Measurements from ENCODE around the gene ELMO2. TPM values are rescaled to one million over a fixed set of nuclear protein-coding genes. Genes with fewer than 3 reads are reported as not detected.

Gene ELMO2
- total RNA-seq, 1 donor from 2014 or later = 57.0 TPM

- DNase-seq = no peak
- peak overlapping the region; percentile 55 for H3K27ac ChIP-seq
- TF ChIP-seq, protein P1, sequence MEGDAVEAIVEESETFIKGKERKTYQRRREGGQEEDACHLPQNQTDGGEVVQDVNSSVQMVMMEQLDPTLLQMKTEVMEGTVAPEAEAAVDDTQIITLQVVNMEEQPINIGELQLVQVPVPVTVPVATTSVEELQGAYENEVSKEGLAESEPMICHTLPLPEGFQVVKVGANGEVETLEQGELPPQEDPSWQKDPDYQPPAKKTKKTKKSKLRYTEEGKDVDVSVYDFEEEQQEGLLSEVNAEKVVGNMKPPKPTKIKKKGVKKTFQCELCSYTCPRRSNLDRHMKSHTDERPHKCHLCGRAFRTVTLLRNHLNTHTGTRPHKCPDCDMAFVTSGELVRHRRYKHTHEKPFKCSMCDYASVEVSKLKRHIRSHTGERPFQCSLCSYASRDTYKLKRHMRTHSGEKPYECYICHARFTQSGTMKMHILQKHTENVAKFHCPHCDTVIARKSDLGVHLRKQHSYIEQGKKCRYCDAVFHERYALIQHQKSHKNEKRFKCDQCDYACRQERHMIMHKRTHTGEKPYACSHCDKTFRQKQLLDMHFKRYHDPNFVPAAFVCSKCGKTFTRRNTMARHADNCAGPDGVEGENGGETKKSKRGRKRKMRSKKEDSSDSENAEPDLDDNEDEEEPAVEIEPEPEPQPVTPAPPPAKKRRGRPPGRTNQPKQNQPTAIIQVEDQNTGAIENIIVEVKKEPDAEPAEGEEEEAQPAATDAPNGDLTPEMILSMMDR (IDR thresholded peaks at IDR 0.05) = no peak
- peaks cover 14% of the 10 kb centered on the region for H3K36me3 ChIP-seq
- peak; percentile 55 for ATAC-seq
- H3K4me3 ChIP-seq = no peak overlapping the region
- intact Hi-C loops (cut with DNase I) = no loop called here
- H3K9me3 ChIP-seq = no peaks in the 10 kb centered on the region
- H3K4me1 ChIP-seq = peaks cover 29% of the 10 kb centered on the region
- no peaks in the 10 kb centered on the region for H3K27me3 ChIP-seq
Measured at GRCh38 chr20:46357030-46357514, 49.3 kb downstream of the ELMO2 start.

DNA sequence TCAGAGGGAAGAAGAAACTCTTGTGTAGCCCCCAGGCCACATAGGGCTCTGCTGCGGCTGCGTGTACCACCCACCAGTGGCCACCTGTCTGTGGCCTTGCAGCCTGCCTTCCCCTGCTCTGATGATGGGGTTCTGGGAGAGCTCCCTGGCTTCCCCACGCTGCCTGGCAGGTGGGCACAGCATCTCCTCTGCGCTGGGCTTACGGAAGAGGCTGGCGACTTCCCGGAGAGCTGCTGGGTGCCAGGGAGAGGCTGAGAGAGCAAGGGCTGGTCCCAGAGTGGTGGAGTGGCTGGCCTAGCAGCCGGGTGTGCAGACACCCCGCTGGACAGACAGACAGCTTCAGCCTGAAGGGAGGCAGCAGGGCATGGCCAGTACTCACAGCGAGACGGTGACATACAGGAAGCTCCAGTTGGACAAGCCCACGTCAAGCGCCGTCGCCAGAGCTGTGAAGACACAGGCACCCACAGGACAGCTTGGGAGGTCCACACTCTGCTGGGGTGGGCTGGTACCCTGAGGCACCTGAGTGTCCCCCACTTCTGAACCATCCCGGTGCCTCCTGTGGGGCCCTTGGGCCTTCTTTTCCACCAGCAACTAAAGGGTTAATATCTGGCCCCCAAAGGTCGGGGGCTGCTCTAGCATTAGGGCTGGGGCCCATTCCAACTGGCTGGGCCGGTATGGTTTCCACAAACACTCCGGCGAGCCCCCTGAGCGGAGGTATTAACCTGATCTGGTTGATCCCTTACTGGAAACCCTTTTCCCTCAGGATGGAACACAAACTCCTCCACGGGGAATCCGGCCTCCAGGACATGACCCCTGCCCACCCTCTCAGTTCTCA is 50.0 kb downstream of the ELMO2 start:
- H3K4me1 ChIP-seq = peaks cover 22% of the 10 kb centered on the region
- H3K27me3 ChIP-seq = no peaks in the 10 kb centered on the region
- no peak for DNase-seq
- intact Hi-C loops (cut with DNase I) = no loop called here
- ATAC-seq = no peak
- H3K36me3 ChIP-seq = peaks cover 16% of the 10 kb centered on the region
- TF ChIP-seq, protein P1 (IDR thresholded peaks at IDR 0.05) = no peak
- peak overlapping the region; percentile 55 for H3K27ac ChIP-seq
- no peaks in the 10 kb centered on the region for H3K9me3 ChIP-seq
- no peak overlapping the region for H3K4me3 ChIP-seq

- TF ChIP-seq, protein P1 (IDR thresholded peaks at IDR 0.05) = no peak
- no peak for ATAC-seq
- H3K36me3 ChIP-seq = peaks cover 22% of the 10 kb centered on the region
- peaks cover 18% of the 10 kb centered on the region for H3K4me1 ChIP-seq
- no peaks in the 10 kb centered on the region for H3K9me3 ChIP-seq
- DNase-seq = no peak
- H3K27me3 ChIP-seq = no peaks in the 10 kb centered on the region
- H3K27ac ChIP-seq = no peak overlapping the region
- intact Hi-C loops (cut with DNase I) = no loop called here
- no peak overlapping the region for H3K4me3 ChIP-seq
Measured at GRCh38 chr20:46355778-46356177, 50.6 kb downstream of the ELMO2 start.

- Histone ChIP-seq H3K27ac (no peak overlapping the region), H3K36me3 (peaks cover 27% of the 10 kb centered on the region), H3K4me3 (no peak overlapping the region), H3K9me3 (no peaks in the 10 kb centered on the region), H3K27me3 (no peaks in the 10 kb centered on the region), H3K4me1 (peaks cover 18% of the 10 kb centered on the region)
- TF ChIP-seq, protein P1 (IDR thresholded peaks at IDR 0.05) = no peak
- intact Hi-C loops (cut with DNase I) = no loop called here
- ATAC-seq = no peak
- DNase-seq = no peak
Measured at GRCh38 chr20:46354920-46355654, 51.3 kb downstream of the ELMO2 start.

DNA sequence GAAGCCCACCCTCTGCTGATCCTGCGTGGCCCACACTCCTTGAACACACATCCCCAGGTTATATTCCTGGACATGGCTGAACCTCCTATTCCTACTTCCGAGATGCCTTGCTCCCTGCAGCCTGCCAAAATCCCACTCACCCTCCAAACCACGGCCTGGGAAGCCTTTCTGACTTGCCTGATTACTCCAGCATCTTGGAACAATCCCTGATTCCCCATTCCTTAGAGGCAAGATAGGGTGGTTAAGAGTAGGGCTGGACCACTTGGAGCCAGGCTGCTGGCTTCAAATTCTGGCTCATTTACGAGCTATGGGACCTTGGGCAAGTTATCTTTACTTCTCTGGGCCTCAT is 52.2 kb downstream of the ELMO2 start:
- intact Hi-C loops (cut with DNase I) = no loop called here
- Histone ChIP-seq H3K4me3 (no peak overlapping the region), H3K9me3 (no peaks in the 10 kb centered on the region), H3K4me1 (peaks cover 18% of the 10 kb centered on the region), H3K27ac (no peak overlapping the region), H3K36me3 (peaks cover 33% of the 10 kb centered on the region), H3K27me3 (no peaks in the 10 kb centered on the region)
- TF ChIP-seq, protein P1 (IDR thresholded peaks at IDR 0.05) = no peak
- DNase-seq (no peak), ATAC-seq (no peak)
